Left lung (tissue), 10 donors: ENCODE data around the gene MTFR2. TPM values are rescaled to one million over a fixed set of nuclear protein-coding genes. Genes with fewer than 3 reads are reported as not detected.
A peak's percentile ranks its signal among the peaks of the same experiment; 100 is the strongest.

Source experiments
- ATAC-seq: fragments of 200-7000 bp; cut with Tn5 transposase; one replicate; pipeline ENCODE4 v1.9.1; 2020; ENCODE audit warnings: moderate library complexity
- DNase-seq, 4 donors: peaks; one replicate each; pipeline ENCODE4 v3.0.0-alpha.2; 2013 to 2020
- H3K27ac ChIP-seq, 2 donors: fragments of 200-600 bp; sonication (generic) in 1 of 2; one replicate each; pipeline versions ENCODE4 v1.5.0 to v1.8.0; 2020 to 2021
- H3K27me3 ChIP-seq, 2 donors: fragments of 200-600 bp; sonication (generic) in 1 of 2; one replicate each; pipeline versions ENCODE4 v1.5.0 to v1.8.0; 2020 to 2021
- H3K36me3 ChIP-seq, 2 donors: fragments of 200-600 bp; sonication (generic) in 1 of 2; one replicate each; pipeline versions ENCODE4 v1.5.0 to v1.8.0; 2020 to 2021
- H3K4me1 ChIP-seq, 2 donors: fragments of 200-600 bp; one replicate each; pipeline ENCODE4 v1.8.0; 2021
- H3K4me3 ChIP-seq, 2 donors: fragments of 200-600 bp; sonication (generic) in 1 of 2; one replicate each; pipeline versions ENCODE4 v1.5.0 to v1.8.0; 2020 to 2021; ENCODE audit warnings: mild to moderate bottlenecking in 1 of 2
- H3K9me3 ChIP-seq, 2 donors: fragments of 200-600 bp; sonication (generic) in 1 of 2; one replicate each; pipeline versions ENCODE4 v1.5.0 to v1.8.0; 2020 to 2021
- intact Hi-C, 2 donors: fragments of 100-400 bp; cut with DNase I; formaldehyde crosslinking; loops; one replicate each; pipeline versions ENCODE4 v1.11.2 to v1.14.2; 2022
- polyA plus RNA-seq, 6 donors: library from polyadenylated mRNA; unstranded; fragments of 120-200 nt; gene quantifications; one replicate each; pipeline ENCODE4 v1.2.1, GENCODE V29; 2013; ENCODE audit not compliant: insufficient read length in 6 of 6
- total RNA-seq, 2 donors: library from RNA; stranded (reverse); fragmentation: NEBNext Ultra II Directional; extraction: Animal tissue kit (Norgen Biotek cat#: 25700); gene quantifications; one replicate each; pipeline ENCODE4 v1.2.1, GENCODE V29; 2021
- TF ChIP-seq, protein P1 (sequence below), 2 donors: fragments of 200-600 bp; sonication (generic) in 1 of 2; IDR thresholded peaks; one replicate each; pipeline versions ENCODE4 v1.5.0 to v1.8.0; 2021; ENCODE audit warnings: antibody characterized with exemption in 2 of 2
- donor health status: DM: no; HTN: yes; CAD: no.
- donor health status: DM: no; HTN: no; CAD: no.

Gene MTFR2
- total and polyA plus RNA-seq, 8 donors, result 1.6 to 3.5 (median 2.2) TPM

DNA sequence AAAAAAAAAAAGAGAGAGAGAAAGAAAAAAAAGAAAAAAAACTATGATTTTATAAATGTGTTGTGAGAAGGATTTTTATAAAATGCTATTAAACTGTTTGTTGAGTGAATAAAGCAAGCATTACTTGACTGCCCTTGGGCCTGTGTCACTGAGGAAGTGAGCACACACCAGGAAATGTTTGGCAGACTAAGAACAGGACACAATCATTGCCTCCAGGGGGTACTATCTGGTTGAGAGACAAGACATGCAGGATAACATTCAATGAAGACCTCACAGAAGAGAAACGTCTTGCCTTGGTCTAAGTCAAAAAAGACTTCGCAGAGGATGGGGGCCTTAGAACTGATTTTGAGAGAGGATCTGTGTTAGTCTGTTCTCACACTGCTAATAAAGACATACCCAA is 40.6 kb downstream of the MTFR2 start:
- no peaks in the 10 kb centered on the region for H3K4me1 ChIP-seq
- DNase-seq (no peak), ATAC-seq (no peak)
- intact Hi-C loops, result no loop called here
- no peaks in the 10 kb centered on the region for H3K9me3 ChIP-seq
- no peaks in the 10 kb centered on the region for H3K36me3 ChIP-seq
- TF ChIP-seq, protein P1, sequence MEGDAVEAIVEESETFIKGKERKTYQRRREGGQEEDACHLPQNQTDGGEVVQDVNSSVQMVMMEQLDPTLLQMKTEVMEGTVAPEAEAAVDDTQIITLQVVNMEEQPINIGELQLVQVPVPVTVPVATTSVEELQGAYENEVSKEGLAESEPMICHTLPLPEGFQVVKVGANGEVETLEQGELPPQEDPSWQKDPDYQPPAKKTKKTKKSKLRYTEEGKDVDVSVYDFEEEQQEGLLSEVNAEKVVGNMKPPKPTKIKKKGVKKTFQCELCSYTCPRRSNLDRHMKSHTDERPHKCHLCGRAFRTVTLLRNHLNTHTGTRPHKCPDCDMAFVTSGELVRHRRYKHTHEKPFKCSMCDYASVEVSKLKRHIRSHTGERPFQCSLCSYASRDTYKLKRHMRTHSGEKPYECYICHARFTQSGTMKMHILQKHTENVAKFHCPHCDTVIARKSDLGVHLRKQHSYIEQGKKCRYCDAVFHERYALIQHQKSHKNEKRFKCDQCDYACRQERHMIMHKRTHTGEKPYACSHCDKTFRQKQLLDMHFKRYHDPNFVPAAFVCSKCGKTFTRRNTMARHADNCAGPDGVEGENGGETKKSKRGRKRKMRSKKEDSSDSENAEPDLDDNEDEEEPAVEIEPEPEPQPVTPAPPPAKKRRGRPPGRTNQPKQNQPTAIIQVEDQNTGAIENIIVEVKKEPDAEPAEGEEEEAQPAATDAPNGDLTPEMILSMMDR (IDR thresholded peaks at IDR 0.05), result no peak
- no peaks in the 10 kb centered on the region for H3K27me3 ChIP-seq
- no peak overlapping the region for H3K4me3 ChIP-seq
- no peak overlapping the region for H3K27ac ChIP-seq

DNA sequence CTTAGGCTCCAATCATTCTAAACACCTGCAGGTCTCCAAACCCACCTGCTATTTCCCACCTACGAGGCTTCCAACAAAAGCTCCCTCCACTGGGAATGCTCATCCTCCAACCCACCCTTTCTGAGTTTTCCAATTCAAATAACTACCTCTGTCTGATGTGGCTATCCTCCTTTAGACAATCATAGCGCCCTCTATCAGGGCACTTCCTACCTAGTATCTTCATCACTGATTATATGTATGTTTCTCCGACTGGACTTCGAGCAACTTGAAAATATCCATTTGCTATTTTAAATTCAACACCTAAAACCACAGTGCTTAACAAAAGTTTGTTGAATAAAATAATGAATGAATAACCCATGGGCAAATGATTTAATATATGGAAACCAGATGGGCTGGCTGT is 41.3 kb downstream of the MTFR2 start:
- TF ChIP-seq, protein P1 (IDR thresholded peaks at IDR 0.05), result no peak
- no peaks in the 10 kb centered on the region for H3K27me3 ChIP-seq
- intact Hi-C loops, result no loop called here
- ATAC-seq, result no peak
- H3K9me3 ChIP-seq, result no peaks in the 10 kb centered on the region
- no peak overlapping the region for H3K4me3 ChIP-seq
- no peaks in the 10 kb centered on the region for H3K4me1 ChIP-seq
- no peak for DNase-seq
- no peaks in the 10 kb centered on the region for H3K36me3 ChIP-seq
- H3K27ac ChIP-seq, result no peak overlapping the region

DNA sequence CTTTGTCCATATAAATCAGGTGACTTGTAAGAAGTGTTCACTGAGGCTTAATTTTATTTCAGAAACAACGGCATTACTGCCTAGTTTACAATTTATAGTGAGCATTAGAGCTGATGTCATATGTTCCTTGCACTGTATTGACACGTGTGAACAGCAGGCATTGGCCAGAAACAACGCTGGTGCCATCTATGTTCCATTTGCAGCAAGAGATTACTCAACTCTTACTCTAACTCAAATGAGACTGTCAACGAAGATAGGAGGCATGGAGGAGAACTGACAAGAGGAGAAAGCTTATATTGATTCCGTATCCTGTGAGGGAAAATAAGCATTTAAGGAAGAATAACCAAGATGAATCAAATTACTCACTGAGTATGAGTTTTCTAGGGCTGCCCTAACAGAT is 48.4 kb downstream of the MTFR2 start:
- Histone ChIP-seq H3K27ac (no peak overlapping the region), H3K27me3 (no peaks in the 10 kb centered on the region), H3K9me3 (no peaks in the 10 kb centered on the region), H3K4me3 (no peak overlapping the region), H3K36me3 (no peaks in the 10 kb centered on the region), H3K4me1 (no peaks in the 10 kb centered on the region)
- TF ChIP-seq, protein P1 (IDR thresholded peaks at IDR 0.05), result no peak
- ATAC-seq (peak; percentile 53), DNase-seq (no peak)
- intact Hi-C loops, result no loop called here

DNA sequence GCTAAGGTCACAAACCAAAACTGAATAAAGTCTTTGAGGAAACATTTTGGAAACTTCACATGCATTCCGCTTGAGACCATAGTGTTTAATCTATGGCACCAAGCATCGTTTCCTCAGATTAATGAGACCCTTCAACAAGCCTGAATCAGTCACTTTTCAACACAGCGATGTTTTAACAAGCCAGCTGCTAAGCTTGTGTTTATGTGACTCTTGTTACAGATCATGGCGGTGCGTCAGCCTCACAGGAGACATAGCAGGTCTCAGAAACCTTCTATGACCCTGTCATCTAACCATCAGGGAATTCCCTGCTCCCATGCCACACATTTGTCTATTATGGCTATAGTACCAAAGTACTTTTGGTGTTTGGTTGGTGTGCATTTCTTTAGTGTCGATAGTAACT is 57.2 kb downstream of the MTFR2 start:
- TF ChIP-seq, protein P1 (IDR thresholded peaks at IDR 0.05), result no peak
- no peaks in the 10 kb centered on the region for H3K36me3 ChIP-seq
- intact Hi-C loops, result no loop called here
- no peak overlapping the region for H3K4me3 ChIP-seq
- DNase-seq, result no peak
- no peak for ATAC-seq
- no peaks in the 10 kb centered on the region for H3K9me3 ChIP-seq
- H3K4me1 ChIP-seq, result no peaks in the 10 kb centered on the region
- no peaks in the 10 kb centered on the region for H3K27me3 ChIP-seq
- no peak overlapping the region for H3K27ac ChIP-seq

DNA sequence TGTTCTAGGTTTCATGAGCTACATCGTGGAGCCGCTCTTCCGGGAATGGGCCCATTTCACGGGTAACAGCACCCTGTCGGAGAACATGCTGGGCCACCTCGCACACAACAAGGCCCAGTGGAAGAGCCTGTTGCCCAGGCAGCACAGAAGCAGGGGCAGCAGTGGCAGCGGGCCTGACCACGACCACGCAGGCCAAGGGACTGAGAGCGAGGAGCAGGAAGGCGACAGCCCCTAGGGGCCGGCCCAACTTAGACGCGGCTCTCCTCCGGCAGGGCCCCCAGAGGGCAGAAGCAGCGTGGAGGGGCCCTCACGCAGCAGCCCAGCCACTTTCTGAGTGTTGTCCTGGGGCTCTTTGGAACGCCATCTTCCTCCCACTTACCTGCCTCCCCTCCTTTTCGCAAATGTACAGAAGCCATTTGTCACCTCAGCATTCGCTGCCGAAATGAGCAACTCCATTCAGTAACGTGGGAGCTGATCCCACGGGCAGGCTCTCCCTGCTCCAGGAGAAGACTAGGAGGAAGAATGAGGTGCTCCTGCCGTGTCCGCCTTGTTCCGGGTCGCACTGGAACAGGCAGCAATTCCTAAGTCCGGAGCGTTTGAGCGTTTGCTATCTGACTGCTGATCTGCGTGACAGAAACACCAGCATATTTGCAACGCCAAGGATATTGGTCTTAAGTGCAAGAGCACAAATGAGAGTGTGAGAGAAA is 58.4 kb downstream of the MTFR2 start:
- no peak for ATAC-seq
- intact Hi-C loops, result no loop called here
- Histone ChIP-seq H3K36me3 (no peaks in the 10 kb centered on the region), H3K27ac (no peak overlapping the region), H3K4me3 (no peak overlapping the region), H3K9me3 (no peaks in the 10 kb centered on the region), H3K4me1 (no peaks in the 10 kb centered on the region), H3K27me3 (no peaks in the 10 kb centered on the region)
- DNase-seq, result peak in 1 of 4 donors; percentile 71
- TF ChIP-seq, protein P1 (IDR thresholded peaks at IDR 0.05), result no peak
